Upper lobe of left lung (tissue), 4 donors: ENCODE measurements around the gene TSPAN2.

Source experiments
- POLR2A ChIP-seq, 4 donors: fragments of 450-650 bp; IDR thresholded peaks; one replicate each; pipeline ENCODE4 v1.5.1; 2016 to 2017; ENCODE audit warnings: antibody characterized with exemption in 4 of 4, mild to moderate bottlenecking in 2 of 4
- TF ChIP-seq, protein P1 (sequence below), 6 experiments: fragments of 450-650 bp in 4 of 6; fragments of 200-600 bp in 2 of 6; sonication (generic) in 2 of 6; IDR thresholded peaks; one replicate each; pipeline ENCODE4 v1.5.1; 2016 to 2019; ENCODE audit warnings: antibody characterized with exemption in 6 of 6

DNA sequence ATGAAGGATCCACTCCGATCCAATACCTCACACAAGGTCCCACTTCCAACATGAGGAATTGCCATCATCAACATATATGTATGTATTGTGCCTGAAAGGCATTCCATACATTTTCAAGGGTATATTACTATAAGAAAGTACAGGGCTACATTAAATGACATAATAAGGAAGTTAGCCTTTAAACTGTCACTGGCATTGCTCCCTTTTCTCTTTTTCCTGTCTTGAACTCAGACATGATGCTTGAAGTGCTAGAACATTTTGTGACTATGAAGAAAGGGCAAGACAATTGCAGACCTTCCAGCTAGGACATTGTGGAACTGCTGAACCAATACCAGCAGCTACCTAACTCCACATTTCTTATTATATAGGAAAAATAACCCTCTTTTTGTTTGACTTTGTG lies 2.9 kb upstream of the TSPAN2 start:
- TF ChIP-seq, protein P1, sequence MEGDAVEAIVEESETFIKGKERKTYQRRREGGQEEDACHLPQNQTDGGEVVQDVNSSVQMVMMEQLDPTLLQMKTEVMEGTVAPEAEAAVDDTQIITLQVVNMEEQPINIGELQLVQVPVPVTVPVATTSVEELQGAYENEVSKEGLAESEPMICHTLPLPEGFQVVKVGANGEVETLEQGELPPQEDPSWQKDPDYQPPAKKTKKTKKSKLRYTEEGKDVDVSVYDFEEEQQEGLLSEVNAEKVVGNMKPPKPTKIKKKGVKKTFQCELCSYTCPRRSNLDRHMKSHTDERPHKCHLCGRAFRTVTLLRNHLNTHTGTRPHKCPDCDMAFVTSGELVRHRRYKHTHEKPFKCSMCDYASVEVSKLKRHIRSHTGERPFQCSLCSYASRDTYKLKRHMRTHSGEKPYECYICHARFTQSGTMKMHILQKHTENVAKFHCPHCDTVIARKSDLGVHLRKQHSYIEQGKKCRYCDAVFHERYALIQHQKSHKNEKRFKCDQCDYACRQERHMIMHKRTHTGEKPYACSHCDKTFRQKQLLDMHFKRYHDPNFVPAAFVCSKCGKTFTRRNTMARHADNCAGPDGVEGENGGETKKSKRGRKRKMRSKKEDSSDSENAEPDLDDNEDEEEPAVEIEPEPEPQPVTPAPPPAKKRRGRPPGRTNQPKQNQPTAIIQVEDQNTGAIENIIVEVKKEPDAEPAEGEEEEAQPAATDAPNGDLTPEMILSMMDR (IDR thresholded peaks at IDR 0.05), result no peak
- no peak for TF ChIP-seq POLR2A (IDR thresholded peaks at IDR 0.05)
